ENCODE results near the gene CSF2RB. TPM values are rescaled to one million over a fixed set of nuclear protein-coding genes. Genes with fewer than 3 reads are reported as not detected.
A peak's percentile ranks its signal among the peaks of the same experiment; 100 is the strongest.

The CSF2RB gene
- total and polyA plus RNA-seq, 9 donors, result 0.53 to 2.3 (median 1.8) TPM

DNA sequence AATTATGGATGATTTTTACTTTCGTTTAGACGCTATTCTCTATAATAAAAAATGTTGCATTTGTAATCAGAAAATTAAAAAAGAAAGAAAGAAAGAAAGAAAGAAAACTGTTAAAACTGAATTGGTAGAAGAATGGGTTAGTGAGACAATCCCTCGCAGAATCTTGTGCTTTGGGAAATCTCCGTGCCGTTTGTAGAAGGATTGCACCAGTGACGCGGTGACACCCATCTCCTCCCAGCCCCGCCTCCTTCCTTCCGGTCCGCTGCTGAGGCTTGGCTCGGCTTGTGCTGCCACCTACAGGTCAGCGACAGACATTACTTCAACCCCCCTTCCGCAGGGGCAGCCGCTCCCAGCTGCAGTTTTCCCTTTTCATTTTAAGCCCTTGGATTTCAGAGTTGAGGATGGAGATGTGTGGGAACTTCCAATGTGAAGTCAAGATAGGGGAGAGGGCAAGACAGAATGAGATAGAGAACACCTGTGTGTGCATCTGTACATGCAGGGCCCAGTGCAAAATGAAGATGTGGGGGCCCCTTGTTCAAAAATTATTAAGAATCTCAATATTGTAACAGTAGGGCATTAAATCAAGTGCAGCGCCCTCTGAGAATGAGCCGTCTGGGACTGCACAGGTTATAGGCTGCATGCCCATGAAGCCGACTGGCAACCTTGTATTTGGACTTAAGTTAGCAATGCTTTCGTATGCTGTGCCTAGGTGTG, 64.7 kb downstream of the CSF2RB start:
- Histone ChIP-seq H3K4me1 (ENCODE audit: insufficient read depth) (no peaks in the 10 kb centered on the region), H3K27ac (no peak overlapping the region), H3K4me3 (peak overlapping the region; percentile 35), H3K9me3 (no peaks in the 10 kb centered on the region), H3K36me3 (no peaks in the 10 kb centered on the region), H3K27me3 (no peaks in the 10 kb centered on the region)
- intact Hi-C loops (cut with DNase I), result loop anchor here in 3 of 4 donors (5.0 to 10.0 kb wide), 4 partner anchors 113 to 196 kb away; partner anchors contain the start of gene NCF4 (in 1 of the 3)
- DNase-seq, result peak; percentile 87 to 92 (median 90)
- TF ChIP-seq POLR2A (IDR thresholded peaks at IDR 0.05) (no peak), EP300 (IDR thresholded peaks at IDR 0.05) (no peak)
- TF ChIP-seq, protein P1, sequence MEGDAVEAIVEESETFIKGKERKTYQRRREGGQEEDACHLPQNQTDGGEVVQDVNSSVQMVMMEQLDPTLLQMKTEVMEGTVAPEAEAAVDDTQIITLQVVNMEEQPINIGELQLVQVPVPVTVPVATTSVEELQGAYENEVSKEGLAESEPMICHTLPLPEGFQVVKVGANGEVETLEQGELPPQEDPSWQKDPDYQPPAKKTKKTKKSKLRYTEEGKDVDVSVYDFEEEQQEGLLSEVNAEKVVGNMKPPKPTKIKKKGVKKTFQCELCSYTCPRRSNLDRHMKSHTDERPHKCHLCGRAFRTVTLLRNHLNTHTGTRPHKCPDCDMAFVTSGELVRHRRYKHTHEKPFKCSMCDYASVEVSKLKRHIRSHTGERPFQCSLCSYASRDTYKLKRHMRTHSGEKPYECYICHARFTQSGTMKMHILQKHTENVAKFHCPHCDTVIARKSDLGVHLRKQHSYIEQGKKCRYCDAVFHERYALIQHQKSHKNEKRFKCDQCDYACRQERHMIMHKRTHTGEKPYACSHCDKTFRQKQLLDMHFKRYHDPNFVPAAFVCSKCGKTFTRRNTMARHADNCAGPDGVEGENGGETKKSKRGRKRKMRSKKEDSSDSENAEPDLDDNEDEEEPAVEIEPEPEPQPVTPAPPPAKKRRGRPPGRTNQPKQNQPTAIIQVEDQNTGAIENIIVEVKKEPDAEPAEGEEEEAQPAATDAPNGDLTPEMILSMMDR (IDR thresholded peaks at IDR 0.05), result peak; percentile 86 to 97 (median 87)
- WGBS, 3 donors, result 12% methylated on average over 18 of the region's 18 CpGs

DNA sequence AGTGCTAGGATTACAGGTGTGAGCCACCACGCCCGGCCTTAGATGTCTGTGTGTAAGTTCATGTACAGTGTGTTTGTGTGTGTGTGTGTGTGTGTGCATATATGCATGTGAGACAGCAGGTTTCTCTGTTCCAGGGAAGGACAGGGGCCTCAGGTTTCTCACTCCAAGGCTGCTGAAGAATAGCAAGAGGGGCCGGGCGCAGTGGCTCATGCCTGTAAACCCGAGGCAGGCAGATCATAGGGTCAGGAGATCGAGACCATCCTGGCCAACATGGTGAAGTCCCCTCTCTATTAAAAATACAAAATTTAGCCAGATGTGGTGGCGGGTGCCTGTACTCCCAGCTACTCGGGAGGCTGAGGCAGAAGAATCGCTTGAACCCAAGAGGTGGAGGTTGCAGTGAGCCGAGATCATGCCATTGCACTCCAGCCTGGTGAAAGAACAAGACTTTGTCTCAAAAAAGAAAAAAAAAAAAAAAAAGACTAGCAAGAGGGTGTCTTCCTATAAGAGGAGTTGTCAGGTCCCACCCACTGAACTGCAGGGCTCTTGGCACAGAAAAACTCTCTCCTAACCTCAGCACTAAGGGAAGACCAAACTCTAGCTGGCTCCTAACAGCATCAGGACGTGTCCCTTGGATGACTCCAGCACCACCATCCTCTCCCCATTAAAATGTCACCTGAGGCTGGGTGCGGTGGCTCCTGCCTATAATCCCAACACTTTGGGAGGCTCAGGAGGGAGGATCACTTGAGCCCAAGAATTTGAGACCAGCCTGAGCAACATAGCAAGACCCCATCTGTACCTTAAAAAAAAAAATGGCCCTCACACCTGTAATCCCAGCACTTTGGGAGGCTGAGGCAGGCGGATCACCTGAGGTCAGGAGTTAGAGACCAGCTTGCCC, 65.8 kb downstream of the CSF2RB start:
- intact Hi-C loops (cut with DNase I), result loop anchor here in 3 of 4 donors (5.0 to 10.0 kb wide), 4 partner anchors 114 to 197 kb away; partner anchors contain the start of gene NCF4 (in 1 of the 3)
- TF ChIP-seq EP300 (IDR thresholded peaks at IDR 0.05) (no peak), POLR2A (IDR thresholded peaks at IDR 0.05) (no peak)
- TF ChIP-seq, protein P1 (IDR thresholded peaks at IDR 0.05), result no peak

DNA sequence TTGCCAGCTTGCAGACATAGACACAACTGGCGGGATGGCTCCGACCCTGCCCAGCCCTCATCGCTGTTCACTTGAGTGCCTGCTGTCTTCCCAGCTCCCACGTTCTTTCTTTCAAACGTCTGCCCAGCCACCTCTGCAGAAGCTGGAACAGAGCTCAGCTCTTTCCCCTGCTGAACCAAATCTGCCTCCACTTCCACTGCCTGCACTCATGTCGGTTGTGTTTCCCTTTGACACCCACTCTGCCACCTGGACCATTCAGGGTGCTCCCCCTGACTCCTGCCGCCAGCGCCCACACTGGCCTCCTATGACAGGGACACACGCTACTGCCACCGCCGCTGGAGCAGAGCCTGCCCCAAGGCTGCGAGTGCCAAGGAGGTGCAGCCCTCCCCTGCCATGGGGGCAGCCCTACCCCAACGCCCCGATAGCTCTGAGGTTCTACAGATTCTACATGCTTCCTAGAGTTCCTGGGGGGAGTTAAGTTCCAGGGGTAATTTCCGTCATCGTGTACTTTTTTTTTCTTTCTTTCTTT, 67.9 kb downstream of the CSF2RB start:
- DNase-seq, result no peak
- intact Hi-C loops (cut with DNase I), result no loop called here
- TF ChIP-seq EP300 (IDR thresholded peaks at IDR 0.05) (no peak), POLR2A (IDR thresholded peaks at IDR 0.05) (no peak)
- TF ChIP-seq, protein P1 (IDR thresholded peaks at IDR 0.05), result no peak
- Histone ChIP-seq H3K27ac (no peak overlapping the region), H3K27me3 (no peaks in the 10 kb centered on the region), H3K4me1 (ENCODE audit: insufficient read depth) (no peaks in the 10 kb centered on the region), H3K36me3 (no peaks in the 10 kb centered on the region), H3K9me3 (peaks cover 0 to 4% of the 10 kb centered on the region in 2 donors), H3K4me3 (no peak overlapping the region)
- 73 to 83% (median 76%) methylated on average over 16 of the region's 16 CpGs for WGBS, 3 donors

More for the DNA sequence above, 65.8 kb downstream of the CSF2RB start:
- Histone ChIP-seq H3K9me3 (no peaks in the 10 kb centered on the region), H3K4me3 (no peak overlapping the region), H3K27ac (no peak overlapping the region), H3K27me3 (no peaks in the 10 kb centered on the region), H3K4me1 (ENCODE audit: insufficient read depth) (no peaks in the 10 kb centered on the region), H3K36me3 (no peaks in the 10 kb centered on the region)
- DNase-seq, result no peak
- WGBS, 3 donors, result 81 to 88% (median 84%) methylated on average over 13 of the region's 13 CpGs

DNA sequence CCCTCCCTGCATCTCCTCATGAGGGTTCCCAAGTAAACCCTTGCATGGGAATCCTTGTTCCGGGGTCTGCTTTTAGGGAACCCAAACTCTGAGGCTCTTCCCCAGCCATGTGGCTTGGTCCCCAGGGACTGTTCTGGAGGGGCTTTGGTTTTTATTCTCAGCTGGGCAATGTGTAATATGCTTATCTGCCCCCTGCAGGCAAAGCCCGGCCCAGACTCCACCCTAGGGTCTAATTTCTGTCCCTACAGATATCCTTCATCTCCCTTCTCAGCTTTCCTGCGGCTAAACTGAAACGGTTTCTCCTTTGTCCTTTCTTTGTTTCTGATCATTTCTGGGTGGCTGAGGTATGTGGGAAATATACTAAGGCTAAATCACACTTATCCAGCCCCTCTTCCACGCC, 68.7 kb downstream of the CSF2RB start:
- H3K4me3 ChIP-seq, result no peak overlapping the region
- no peak for DNase-seq
- WGBS, 3 donors, result 61 to 63% (median 62%) methylated on average over 5 of the region's 5 CpGs
- no peaks in the 10 kb centered on the region for H3K4me1 ChIP-seq (ENCODE audit: insufficient read depth)
- H3K27ac ChIP-seq, result no peak overlapping the region
- no peaks in the 10 kb centered on the region for H3K27me3 ChIP-seq
- TF ChIP-seq EP300 (IDR thresholded peaks at IDR 0.05) (no peak), POLR2A (IDR thresholded peaks at IDR 0.05) (no peak)
- TF ChIP-seq, protein P1 (IDR thresholded peaks at IDR 0.05), result no peak
- intact Hi-C loops (cut with DNase I), result no loop called here
- H3K36me3 ChIP-seq, result no peaks in the 10 kb centered on the region
- peaks cover 0 to 4% of the 10 kb centered on the region in 2 donors for H3K9me3 ChIP-seq
